Tibial artery (tissue), 4 donors: ENCODE results near the gene RNF7.

Source experiments
- DNase-seq, 2 donors: peaks; one replicate each; pipeline ENCODE4 v3.0.0-alpha.2; 2019
- H3K27ac ChIP-seq, 2 donors: fragments of 200-600 bp; sonication (generic) in 1 of 2; 1 replicate in 1 of 2; 2 replicates in 1 of 2; pipeline ENCODE4 v1.5.1; 2018 to 2019; ENCODE audit warnings: mild to moderate bottlenecking in 1 of 2
- H3K27me3 ChIP-seq, 2 donors: fragments of 200-600 bp; sonication (generic) in 1 of 2; one replicate each; pipeline versions ENCODE4 v1.5.1 to v1.6.0; 2016 to 2019
- H3K36me3 ChIP-seq, 3 donors: fragments of 200-600 bp; sonication (generic) in 2 of 3; one replicate each; pipeline ENCODE4 v1.5.1; 2016 to 2019; ENCODE audit warnings: mild to moderate bottlenecking in 2 of 3
- H3K4me1 ChIP-seq, 4 donors: fragments of 200-600 bp; sonication (generic) in 2 of 4; 1 replicate in 3 of 4; 2 replicates in 1 of 4; pipeline ENCODE4 v1.5.1; 2016 to 2019
- H3K4me3 ChIP-seq, 2 donors: fragments of 200-600 bp; sonication (generic) in 1 of 2; 1 replicate in 1 of 2; 2 replicates in 1 of 2; pipeline ENCODE4 v1.5.1; 2018 to 2019; ENCODE audit warnings: mild to moderate bottlenecking in 2 of 2
- H3K9me3 ChIP-seq, 3 donors: fragments of 200-600 bp; sonication (generic) in 1 of 3; one replicate each; pipeline ENCODE4 v1.5.1; 2016 to 2019
- intact Hi-C: fragments of 100-400 bp; cut with DNase I; formaldehyde crosslinking; loops from one replicate; pipeline ENCODE4 v1.15.0; 2023; ENCODE audit warnings: low total_unique reads
- TF ChIP-seq, protein P1 (sequence below), 2 experiments: fragments of 200-600 bp in 1 of 2; fragments of 450-650 bp in 1 of 2; IDR thresholded peaks; one replicate each; pipeline ENCODE4 v1.5.1; 2017 to 2019; ENCODE audit warnings: antibody characterized with exemption in 2 of 2, mild to moderate bottlenecking in 1 of 2, moderate library complexity in 1 of 2

The RNF7 gene

DNA sequence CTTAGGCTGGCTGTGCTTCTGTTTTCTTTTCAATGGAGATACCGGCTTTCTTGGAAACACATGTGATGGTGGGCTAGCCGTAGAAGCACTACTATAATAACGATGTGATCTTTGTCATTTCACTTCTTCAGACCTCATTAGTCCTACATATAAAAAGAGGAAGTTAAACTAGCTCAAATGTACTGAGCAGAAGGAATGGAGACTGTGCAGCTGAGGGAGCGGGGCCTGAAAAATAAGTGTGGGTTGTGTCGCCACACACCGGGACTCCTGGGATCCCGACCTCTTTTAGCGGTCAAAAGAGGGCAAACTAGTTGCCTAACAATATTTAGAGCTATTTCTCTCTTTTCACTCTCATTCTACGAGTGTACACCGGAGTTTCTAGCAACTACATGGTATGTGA lies 1.0 kb upstream of the RNF7 start:
- intact Hi-C loops = loop anchor here (5.0 to 10.0 kb wide), 3 partner anchors 82 to 172 kb away; partner anchors contain the start of gene ATP1B3
- H3K4me1 ChIP-seq = peaks cover 0 to 28% (median 22%) of the 10 kb centered on the region in 4 donors
- H3K27me3 ChIP-seq = no peaks in the 10 kb centered on the region
- no peak for DNase-seq
- peak overlapping the region in 1 of 2 donors; percentile 95 for H3K27ac ChIP-seq
- TF ChIP-seq, protein P1, sequence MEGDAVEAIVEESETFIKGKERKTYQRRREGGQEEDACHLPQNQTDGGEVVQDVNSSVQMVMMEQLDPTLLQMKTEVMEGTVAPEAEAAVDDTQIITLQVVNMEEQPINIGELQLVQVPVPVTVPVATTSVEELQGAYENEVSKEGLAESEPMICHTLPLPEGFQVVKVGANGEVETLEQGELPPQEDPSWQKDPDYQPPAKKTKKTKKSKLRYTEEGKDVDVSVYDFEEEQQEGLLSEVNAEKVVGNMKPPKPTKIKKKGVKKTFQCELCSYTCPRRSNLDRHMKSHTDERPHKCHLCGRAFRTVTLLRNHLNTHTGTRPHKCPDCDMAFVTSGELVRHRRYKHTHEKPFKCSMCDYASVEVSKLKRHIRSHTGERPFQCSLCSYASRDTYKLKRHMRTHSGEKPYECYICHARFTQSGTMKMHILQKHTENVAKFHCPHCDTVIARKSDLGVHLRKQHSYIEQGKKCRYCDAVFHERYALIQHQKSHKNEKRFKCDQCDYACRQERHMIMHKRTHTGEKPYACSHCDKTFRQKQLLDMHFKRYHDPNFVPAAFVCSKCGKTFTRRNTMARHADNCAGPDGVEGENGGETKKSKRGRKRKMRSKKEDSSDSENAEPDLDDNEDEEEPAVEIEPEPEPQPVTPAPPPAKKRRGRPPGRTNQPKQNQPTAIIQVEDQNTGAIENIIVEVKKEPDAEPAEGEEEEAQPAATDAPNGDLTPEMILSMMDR (IDR thresholded peaks at IDR 0.05) = no peak
- no peaks in the 10 kb centered on the region for H3K36me3 ChIP-seq
- no peak overlapping the region for H3K4me3 ChIP-seq
- H3K9me3 ChIP-seq = no peaks in the 10 kb centered on the region

DNA sequence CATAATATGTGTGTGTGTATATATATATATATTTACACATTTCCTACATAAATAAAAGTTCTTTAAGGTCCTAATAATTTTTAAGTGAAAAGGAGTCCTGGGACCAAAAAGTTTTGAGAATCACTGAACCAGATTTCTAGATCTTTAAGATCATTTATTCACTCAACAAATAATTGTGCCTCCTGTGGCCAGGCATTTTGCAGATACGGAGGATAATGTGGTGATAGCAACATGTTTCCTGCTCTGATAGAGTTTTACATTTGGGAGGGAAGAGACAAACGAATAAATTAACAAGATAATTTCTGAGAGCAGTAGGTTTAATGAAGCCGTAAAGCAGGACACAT lies 448 bp upstream of the RNF7 start:
- Histone ChIP-seq H3K4me3 (peak overlapping the region; percentile 76 to 88), H3K4me1 (peaks cover 0 to 31% (median 23%) of the 10 kb centered on the region in 4 donors), H3K27me3 (no peaks in the 10 kb centered on the region), H3K36me3 (no peaks in the 10 kb centered on the region), H3K27ac (peak overlapping the region; percentile 95 to 96), H3K9me3 (no peaks in the 10 kb centered on the region)
- intact Hi-C loops = loop anchor here (5.0 to 10.0 kb wide), 3 partner anchors 83 to 173 kb away; partner anchors contain the start of gene ATP1B3
- TF ChIP-seq, protein P1 (IDR thresholded peaks at IDR 0.05) = no peak
- DNase-seq = no peak

DNA sequence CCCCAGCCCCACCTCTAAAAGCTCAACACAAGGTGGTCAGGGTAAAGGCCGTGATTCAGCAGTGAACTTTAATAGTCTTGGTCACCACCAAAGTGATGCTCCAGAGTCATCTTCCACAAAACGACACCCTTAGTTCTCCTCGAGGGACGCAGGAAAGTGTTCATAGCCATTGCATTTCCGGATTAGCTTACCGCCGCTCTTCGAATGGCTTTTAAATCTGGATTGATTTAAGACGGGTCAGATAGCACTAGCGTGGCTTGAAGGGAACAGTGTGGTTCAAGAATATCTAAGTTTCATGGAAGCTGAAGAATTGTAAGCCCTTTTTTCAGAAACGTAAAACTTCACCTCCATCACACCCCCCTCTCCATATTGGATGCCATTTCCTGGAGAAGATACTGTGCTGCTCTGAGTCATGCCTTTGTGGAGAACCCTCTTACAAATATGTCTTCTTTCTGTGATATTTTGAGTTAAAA lies 829 bp downstream of the RNF7 start:
- Histone ChIP-seq H3K9me3 (no peaks in the 10 kb centered on the region), H3K4me3 (peak overlapping the region; percentile 76 to 88), H3K36me3 (no peaks in the 10 kb centered on the region), H3K4me1 (peaks cover 0 to 43% (median 27%) of the 10 kb centered on the region in 4 donors), H3K27ac (peak overlapping the region; percentile 95 to 96), H3K27me3 (no peaks in the 10 kb centered on the region)
- TF ChIP-seq, protein P1 (IDR thresholded peaks at IDR 0.05) = no peak
- intact Hi-C loops = loop anchor here (5.0 to 10.0 kb wide), 3 partner anchors 84 to 174 kb away; partner anchors contain the start of gene ATP1B3
- DNase-seq = no peak

DNA sequence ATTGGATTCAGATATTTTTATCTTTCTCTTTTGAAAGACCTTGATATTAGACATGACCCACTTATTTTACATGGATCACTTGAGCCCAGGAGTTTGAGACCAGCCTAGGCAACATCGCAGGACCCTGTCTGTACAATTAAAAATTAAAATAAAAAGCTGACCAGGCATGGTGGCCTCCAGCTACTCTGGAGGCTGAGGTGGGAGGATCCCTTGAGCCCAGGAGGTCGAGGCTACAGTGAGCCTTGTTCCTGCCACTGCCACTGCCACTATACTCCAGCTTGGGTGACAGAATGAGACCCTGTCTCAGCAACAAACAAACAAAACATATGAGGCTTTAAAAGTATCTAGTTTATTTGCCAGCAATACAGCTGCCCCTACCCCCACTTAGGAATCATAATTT lies 1.6 kb downstream of the RNF7 start:
- Histone ChIP-seq H3K27ac (peak overlapping the region; percentile 95 to 96), H3K9me3 (no peaks in the 10 kb centered on the region), H3K36me3 (peaks cover 2 to 3% (median 3%) of the 10 kb centered on the region in 3 donors), H3K27me3 (no peaks in the 10 kb centered on the region), H3K4me3 (peak overlapping the region; percentile 76 to 88), H3K4me1 (peaks cover 0 to 50% (median 27%) of the 10 kb centered on the region in 4 donors)
- intact Hi-C loops = loop anchor here (5.0 to 10.0 kb wide), 3 partner anchors 85 to 175 kb away; partner anchors contain the start of gene ATP1B3
- DNase-seq = no peak
- TF ChIP-seq, protein P1 (IDR thresholded peaks at IDR 0.05) = no peak

DNA sequence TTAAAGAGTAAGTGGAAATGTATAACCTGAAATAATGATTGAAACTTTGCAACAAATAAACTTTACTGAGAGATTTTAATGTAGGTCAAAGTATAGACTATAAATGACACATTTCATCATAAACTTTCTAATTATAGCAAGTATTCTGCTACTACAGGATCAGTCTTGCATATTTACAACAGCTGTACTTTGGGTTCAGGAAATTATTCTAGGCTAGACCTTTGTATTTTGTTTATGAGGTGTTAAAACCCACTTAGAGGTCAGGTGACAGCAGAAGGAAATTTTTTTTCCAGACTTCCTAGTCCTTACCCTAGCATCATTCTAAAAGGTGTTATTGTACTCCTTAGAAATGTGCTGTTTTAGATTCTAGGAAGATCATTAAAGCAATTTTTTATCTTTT lies 2.3 kb downstream of the RNF7 start:
- H3K27me3 ChIP-seq = no peaks in the 10 kb centered on the region
- no peak for DNase-seq
- peaks cover 8 to 9% (median 9%) of the 10 kb centered on the region in 3 donors for H3K36me3 ChIP-seq
- peak overlapping the region in 1 of 2 donors; percentile 95 for H3K27ac ChIP-seq
- no peak overlapping the region for H3K4me3 ChIP-seq
- no peaks in the 10 kb centered on the region for H3K9me3 ChIP-seq
- intact Hi-C loops = no loop called here
- TF ChIP-seq, protein P1 (IDR thresholded peaks at IDR 0.05) = no peak
- H3K4me1 ChIP-seq = peaks cover 0 to 50% (median 27%) of the 10 kb centered on the region in 4 donors
